ENCODE results near the gene ALG1.

- TF ChIP-seq NFRKB (IDR thresholded peaks at IDR 0.05) = no peak
- TF ChIP-seq BHLHE40 (IDR thresholded peaks at IDR 0.05; ENCODE audit: borderline replicate concordance) = no peak
- TF ChIP-seq SP1 (IDR thresholded peaks at IDR 0.05) = no peak
- no peak for TF ChIP-seq FOXM1 (IDR thresholded peaks at IDR 0.05; ENCODE audit: borderline replicate concordance)
- TF ChIP-seq PKNOX1 (IDR thresholded peaks at IDR 0.05) = no peak
- no peak for TF ChIP-seq ELF4 (IDR thresholded peaks at IDR 0.05)
- TF ChIP-seq ARNT (IDR thresholded peaks at IDR 0.05) = no peak
- no peak for TF ChIP-seq ZNF384 (IDR thresholded peaks at IDR 0.05)
- no peak for TF ChIP-seq SUZ12 (IDR thresholded peaks at IDR 0.05)
- TF ChIP-seq FOXK2 (IDR thresholded peaks at IDR 0.05) = no peak
- TF ChIP-seq L3MBTL2 (conservative IDR thresholded peaks at IDR 0.05) = no peak
- TF ChIP-seq FOXA1 (IDR thresholded peaks at IDR 0.05) = no peak
- no peak for TF ChIP-seq CTBP1 (IDR thresholded peaks at IDR 0.05; ENCODE audit: borderline replicate concordance)
- TF ChIP-seq TARDBP (IDR thresholded peaks at IDR 0.05) = no peak
Measured at GRCh38 chr16:5024632-5025031, 47.0 kb upstream of the ALG1 start.
